GM18951 (cell line): Measurements from ENCODE around the gene VPREB1.
"Not testable (repeated sequence)": the region's sequence is repeated elsewhere in the genome, so short reads cannot be mapped to it uniquely, and the experiment has no call there.

ENCODE experiments used
- POLR2A ChIP-seq: IDR thresholded peaks from 4 replicates; pipeline ENCODE4 v1.6.1; 2011; ENCODE audit warnings: mild to moderate bottlenecking; ENCODE audit not compliant: insufficient read length, insufficient read depth; ENCODE audit errors: extremely low read depth
- in situ Hi-C: fragments of 300-500 bp; cut with MboI; formaldehyde crosslinking; loops from one replicate; pipeline ENCODE4 v1.12.0; 2022; ENCODE audit warnings: low sequenced_read_pairs, mixed read lengths, inconsistent platforms; ENCODE audit not compliant: unreplicated experiment

VPREB1 gene

GRCh38 chr22:22219140-22219996 lies 25.2 kb upstream of the VPREB1 start:
- in situ Hi-C loops, result no loop called here
- no peak for TF ChIP-seq POLR2A

- in situ Hi-C loops, result not testable (repeated sequence)
Observed at GRCh38 chr22:22221043-22221442, 23.5 kb upstream of the VPREB1 start.

GRCh38 chr22:22226448-22227187 lies 18.0 kb upstream of the VPREB1 start:
- in situ Hi-C loops, result no loop called here
- no peak for TF ChIP-seq POLR2A

GRCh38 chr22:22228421-22228820 lies 16.2 kb upstream of the VPREB1 start:
- TF ChIP-seq POLR2A, result no peak
- in situ Hi-C loops, result no loop called here

- TF ChIP-seq POLR2A, result no peak
- in situ Hi-C loops, result no loop called here
Observed at GRCh38 chr22:22228921-22229320, 15.7 kb upstream of the VPREB1 start.

GRCh38 chr22:22229683-22230420 lies 14.7 kb upstream of the VPREB1 start:
- in situ Hi-C loops, result no loop called here
- TF ChIP-seq POLR2A, result no peak

- TF ChIP-seq POLR2A, result no peak
- in situ Hi-C loops, result no loop called here
Observed at GRCh38 chr22:22230438-22230837, 14.1 kb upstream of the VPREB1 start.

GRCh38 chr22:22233081-22233480 lies 11.5 kb upstream of the VPREB1 start:
- in situ Hi-C loops, result no loop called here
- no peak for TF ChIP-seq POLR2A

GRCh38 chr22:22235558-22235957 lies 9.0 kb upstream of the VPREB1 start:
- TF ChIP-seq POLR2A, result no peak
- in situ Hi-C loops, result no loop called here

GRCh38 chr22:22237521-22237920 lies 7.1 kb upstream of the VPREB1 start:
- TF ChIP-seq POLR2A, result no peak
- in situ Hi-C loops, result no loop called here

GRCh38 chr22:22239311-22239939 lies 5.2 kb upstream of the VPREB1 start:
- TF ChIP-seq POLR2A, result no peak
- in situ Hi-C loops, result no loop called here

GRCh38 chr22:22241554-22241898 lies 3.1 kb upstream of the VPREB1 start:
- in situ Hi-C loops, result no loop called here
- no peak for TF ChIP-seq POLR2A

- TF ChIP-seq POLR2A, result no peak
- in situ Hi-C loops, result no loop called here
Observed at GRCh38 chr22:22242488-22242887, 2.1 kb upstream of the VPREB1 start.
